Loucy (cell line): Measurements from ENCODE around the gene MYADM.

Source experiments
- H2AFZ ChIP-seq: fragments of 200-600 bp; sonication (generic); 2 replicates; pipeline ENCODE4 v1.6.0; 2016; ENCODE audit warnings: antibody characterized with exemption, mild to moderate bottlenecking, low read length, moderate library complexity
- H3F3A ChIP-seq: fragments of 200-600 bp; 2 replicates; pipeline ENCODE4 v1.6.0; 2016; ENCODE audit warnings: antibody characterized with exemption, low read depth, mild to moderate bottlenecking
- H3K27me3 ChIP-seq: fragments of 200-600 bp; sonication (generic); 2 replicates; pipeline ENCODE4 v1.6.1; 2014; ENCODE audit warnings: low read length, mild to moderate bottlenecking; ENCODE audit not compliant: insufficient read depth, poor library complexity, severe bottlenecking
- H3K36me3 ChIP-seq: fragments of 200-600 bp; sonication (generic); 2 replicates; pipeline ENCODE4 v1.6.1; 2016; ENCODE audit warnings: low read length; ENCODE audit not compliant: insufficient read depth
- H3K4me1 ChIP-seq: fragments of 200-600 bp; sonication (generic); 2 replicates; pipeline ENCODE4 v1.5.1; 2014; ENCODE audit warnings: low read length, mild to moderate bottlenecking; ENCODE audit not compliant: insufficient read depth, poor library complexity, severe bottlenecking
- H3K4me2 ChIP-seq: fragments of 200-600 bp; sonication (generic); 2 replicates; pipeline ENCODE4 v1.6.0; 2014; ENCODE audit warnings: antibody characterized with exemption, low read length, low read depth, mild to moderate bottlenecking; ENCODE audit not compliant: poor library complexity, severe bottlenecking
- H3K4me3 ChIP-seq: fragments of 200-600 bp; sonication (generic); 2 replicates; pipeline ENCODE4 v1.5.1; 2014; ENCODE audit warnings: low read length, mild to moderate bottlenecking, mixed read lengths; ENCODE audit not compliant: poor library complexity, severe bottlenecking
- H3K79me2 ChIP-seq: fragments of 200-600 bp; sonication (generic); 2 replicates; pipeline ENCODE4 v1.6.1; 2014; ENCODE audit warnings: low read length; ENCODE audit not compliant: insufficient read depth
- H3K9ac ChIP-seq: fragments of 200-600 bp; sonication (generic); 2 replicates; pipeline ENCODE4 v1.6.0; 2014; ENCODE audit warnings: mild to moderate bottlenecking, low read depth, low read length, moderate library complexity; ENCODE audit not compliant: poor library complexity, severe bottlenecking
- H3K9me2 ChIP-seq: fragments of 200-600 bp; sonication (generic); replicated peaks from 2 replicates; pipeline ENCODE4 v1.6.1; 2016; ENCODE audit warnings: low read depth, low read length, mixed read lengths
- H3K9me3 ChIP-seq: fragments of 200-600 bp; sonication (generic); 2 replicates; pipeline ENCODE4 v1.6.1; 2014; ENCODE audit warnings: mild to moderate bottlenecking, antibody characterized with exemption, low read length, low read depth; ENCODE audit not compliant: insufficient read depth
- H4K20me1 ChIP-seq: fragments of 200-600 bp; sonication (generic); 2 replicates; pipeline ENCODE4 v1.6.0; 2014; ENCODE audit warnings: antibody characterized with exemption, low read length, mild to moderate bottlenecking; ENCODE audit not compliant: insufficient read depth, poor library complexity, severe bottlenecking
- EZH2phosphoT487 ChIP-seq: fragments of 200-600 bp; IDR thresholded peaks from 2 replicates; pipeline ENCODE4 v1.6.1; 2018; ENCODE audit warnings: antibody characterized with exemption, mild to moderate bottlenecking, moderate library complexity, borderline replicate concordance
- TF ChIP-seq, protein P1 (sequence below): fragments of 200-600 bp; sonication (generic); conservative IDR thresholded peaks from 2 replicates; pipeline ENCODE4 v1.5.1; 2014; ENCODE audit warnings: mild to moderate bottlenecking, antibody characterized with exemption, low read length

MYADM gene

DNA sequence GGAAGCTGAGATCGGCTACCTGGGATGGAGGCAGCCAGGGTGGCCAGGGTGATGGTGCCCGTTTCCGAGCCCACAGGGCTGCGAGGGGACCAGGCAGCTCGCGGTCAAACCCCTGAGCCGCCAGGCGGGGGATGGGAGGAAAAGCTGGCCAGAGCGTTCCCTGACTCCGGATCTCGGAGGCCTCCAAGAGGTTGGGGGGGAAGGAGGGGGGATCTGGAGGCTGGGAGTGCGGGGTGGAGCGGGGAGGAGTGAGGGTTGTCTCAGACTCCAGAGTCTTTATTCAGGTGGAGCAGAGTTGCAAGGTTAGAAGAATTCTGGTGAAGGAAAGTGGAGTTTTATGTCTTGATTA lies 42.5 kb downstream of the MYADM start:
- no peak overlapping the region for H3K4me2 ChIP-seq
- no peaks in the 10 kb centered on the region for H3K36me3 ChIP-seq
- H3K27me3 ChIP-seq, result no peaks in the 10 kb centered on the region
- H3K9ac ChIP-seq, result no peak overlapping the region
- TF ChIP-seq EZH2phosphoT487, result no peak
- TF ChIP-seq, protein P1, sequence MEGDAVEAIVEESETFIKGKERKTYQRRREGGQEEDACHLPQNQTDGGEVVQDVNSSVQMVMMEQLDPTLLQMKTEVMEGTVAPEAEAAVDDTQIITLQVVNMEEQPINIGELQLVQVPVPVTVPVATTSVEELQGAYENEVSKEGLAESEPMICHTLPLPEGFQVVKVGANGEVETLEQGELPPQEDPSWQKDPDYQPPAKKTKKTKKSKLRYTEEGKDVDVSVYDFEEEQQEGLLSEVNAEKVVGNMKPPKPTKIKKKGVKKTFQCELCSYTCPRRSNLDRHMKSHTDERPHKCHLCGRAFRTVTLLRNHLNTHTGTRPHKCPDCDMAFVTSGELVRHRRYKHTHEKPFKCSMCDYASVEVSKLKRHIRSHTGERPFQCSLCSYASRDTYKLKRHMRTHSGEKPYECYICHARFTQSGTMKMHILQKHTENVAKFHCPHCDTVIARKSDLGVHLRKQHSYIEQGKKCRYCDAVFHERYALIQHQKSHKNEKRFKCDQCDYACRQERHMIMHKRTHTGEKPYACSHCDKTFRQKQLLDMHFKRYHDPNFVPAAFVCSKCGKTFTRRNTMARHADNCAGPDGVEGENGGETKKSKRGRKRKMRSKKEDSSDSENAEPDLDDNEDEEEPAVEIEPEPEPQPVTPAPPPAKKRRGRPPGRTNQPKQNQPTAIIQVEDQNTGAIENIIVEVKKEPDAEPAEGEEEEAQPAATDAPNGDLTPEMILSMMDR, result no peak
- no peak overlapping the region for H2AFZ ChIP-seq
- H4K20me1 ChIP-seq, result no peaks in the 10 kb centered on the region
- H3K9me2 ChIP-seq, result no peaks in the 10 kb centered on the region
- H3K79me2 ChIP-seq, result no peaks in the 10 kb centered on the region
- H3F3A ChIP-seq, result no peaks in the 10 kb centered on the region
- H3K4me1 ChIP-seq, result no peaks in the 10 kb centered on the region
- no peaks in the 10 kb centered on the region for H3K9me3 ChIP-seq
- no peak overlapping the region for H3K4me3 ChIP-seq

DNA sequence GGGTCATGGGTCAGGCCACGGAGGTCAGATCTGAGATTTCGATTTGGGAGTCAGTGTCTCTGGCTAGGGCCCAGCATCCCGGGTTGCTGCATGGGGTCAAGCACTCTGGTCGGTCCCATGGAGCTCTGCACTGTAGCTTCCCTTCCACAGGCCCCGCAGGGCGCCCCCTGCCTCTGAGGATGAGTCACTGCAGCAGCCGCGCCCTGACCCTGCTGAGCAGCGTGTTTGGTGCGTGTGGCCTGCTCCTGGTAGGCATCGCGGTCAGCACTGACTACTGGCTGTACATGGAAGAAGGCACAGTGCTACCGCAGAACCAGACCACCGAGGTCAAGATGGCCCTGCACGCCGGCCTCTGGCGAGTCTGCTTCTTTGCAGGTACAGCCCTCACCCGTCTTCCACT lies 45.0 kb downstream of the MYADM start:
- TF ChIP-seq EZH2phosphoT487, result no peak
- TF ChIP-seq, protein P1, result peak; percentile 49
- H3K4me1 ChIP-seq, result no peaks in the 10 kb centered on the region
- H3K4me2 ChIP-seq, result no peak overlapping the region
- H3K9me2 ChIP-seq, result no peaks in the 10 kb centered on the region
- H3F3A ChIP-seq, result no peaks in the 10 kb centered on the region
- no peaks in the 10 kb centered on the region for H3K9me3 ChIP-seq
- no peaks in the 10 kb centered on the region for H3K36me3 ChIP-seq
- H3K9ac ChIP-seq, result no peak overlapping the region
- no peaks in the 10 kb centered on the region for H3K79me2 ChIP-seq
- no peak overlapping the region for H2AFZ ChIP-seq
- no peak overlapping the region for H3K4me3 ChIP-seq
- no peaks in the 10 kb centered on the region for H4K20me1 ChIP-seq
- H3K27me3 ChIP-seq, result no peaks in the 10 kb centered on the region

DNA sequence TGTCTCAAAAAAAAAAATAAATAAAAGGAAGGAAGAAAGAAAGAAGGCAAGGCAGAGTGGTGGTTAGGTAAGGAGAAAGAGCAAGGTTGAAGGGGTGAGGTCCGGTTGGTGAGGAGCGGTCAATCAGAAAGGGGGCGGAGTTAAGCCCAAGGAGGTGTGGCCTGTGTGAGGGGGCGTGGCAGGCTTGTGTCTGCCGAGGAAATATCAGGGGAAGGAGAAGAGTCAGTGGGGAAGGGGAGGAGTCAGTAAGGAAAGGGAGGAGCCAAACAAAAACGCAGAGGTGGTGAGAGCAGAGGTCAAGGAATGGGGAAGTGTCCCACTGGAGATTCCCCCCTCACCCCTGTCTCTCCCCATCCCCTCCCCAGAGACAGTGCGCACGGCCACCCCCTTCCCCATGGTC lies 47.3 kb downstream of the MYADM start:
- no peak for TF ChIP-seq EZH2phosphoT487
- TF ChIP-seq, protein P1, result no peak
- Histone ChIP-seq H3K79me2 (no peaks in the 10 kb centered on the region), H3F3A (no peaks in the 10 kb centered on the region), H3K27me3 (no peaks in the 10 kb centered on the region), H3K9ac (no peak overlapping the region), H3K9me3 (no peaks in the 10 kb centered on the region), H3K4me2 (no peak overlapping the region), H3K36me3 (no peaks in the 10 kb centered on the region), H4K20me1 (no peaks in the 10 kb centered on the region), H3K4me3 (no peak overlapping the region), H2AFZ (no peak overlapping the region), H3K9me2 (no peaks in the 10 kb centered on the region), H3K4me1 (no peaks in the 10 kb centered on the region)
